Ascending aorta (tissue), 2 donors: ENCODE data around the gene CELF3. TPM values are rescaled to one million over a fixed set of nuclear protein-coding genes. Genes with fewer than 3 reads are reported as not detected.

Source experiments
- DNase-seq, 2 donors: peaks; one replicate each; pipeline ENCODE4 v3.0.0-alpha.2; 2019; ENCODE audit warnings: low spot score in 2 of 2
- H3K27ac ChIP-seq, 2 donors: fragments of 200-600 bp; sonication (generic); one replicate each; pipeline ENCODE4 v1.5.1; 2016 to 2017; ENCODE audit warnings: mild to moderate bottlenecking in 1 of 2
- H3K27me3 ChIP-seq: fragments of 200-600 bp; sonication (generic); one replicate; pipeline ENCODE4 v1.5.1; 2017
- H3K36me3 ChIP-seq, 2 donors: fragments of 200-600 bp; sonication (generic); one replicate each; pipeline ENCODE4 v1.5.1; 2016
- H3K4me1 ChIP-seq, 2 donors: fragments of 200-600 bp; sonication (generic); one replicate each; pipeline ENCODE4 v1.5.1; 2016 to 2017; ENCODE audit warnings: mild to moderate bottlenecking in 1 of 2
- H3K4me3 ChIP-seq, 2 donors: fragments of 200-600 bp; sonication (generic); one replicate each; pipeline ENCODE4 v1.5.1; 2016 to 2017; ENCODE audit warnings: mild to moderate bottlenecking in 1 of 2
- H3K9me3 ChIP-seq, 2 donors: fragments of 200-600 bp; sonication (generic); one replicate each; pipeline ENCODE4 v1.5.1; 2016
- CTCF ChIP-seq, 3 experiments: fragments of 200-600 bp in 2 of 3; fragments of 450-650 bp in 1 of 3; sonication (generic) in 2 of 3; IDR thresholded peaks; one replicate each; pipeline ENCODE4 v1.5.1; 2016 to 2019; ENCODE audit warnings: antibody characterized with exemption in 3 of 3, mild to moderate bottlenecking in 1 of 3, moderate library complexity in 1 of 3
- intact Hi-C: fragments of 100-400 bp; cut with DNase I; formaldehyde crosslinking; loops from one replicate; pipeline ENCODE4 v1.15.1; 2023
- total RNA-seq: library from RNA; depleted of rRNA; stranded (reverse); fragments of >200 nt; gene quantifications from one replicate; pipeline ENCODE4 v1.1.0, GENCODE V29; 2016

CELF3 gene
- total RNA-seq, 1 donor from 2014 or later = not detected

GRCh38 chr1:151718011-151718431, 1.4 kb upstream of the CELF3 start:
- peaks cover 6 to 7% of the 10 kb centered on the region in 2 donors for H3K4me1 ChIP-seq
- no peak for DNase-seq

GRCh38 chr1:151716405-151716762, 219 bp downstream of the CELF3 start:
- Histone ChIP-seq H3K9me3 (no peaks in the 10 kb centered on the region), H3K4me3 (no peak overlapping the region), H3K27me3 (peaks cover 13% of the 10 kb centered on the region), H3K4me1 (peaks cover under 1% of the 10 kb centered on the region in 2 donors), H3K27ac (no peak overlapping the region), H3K36me3 (no peaks in the 10 kb centered on the region)
- intact Hi-C loops = no loop called here
- no peak for DNase-seq
- TF ChIP-seq CTCF (IDR thresholded peaks at IDR 0.05) = no peak

More at GRCh38 chr1:151718011-151718431, 1.4 kb upstream of the CELF3 start:
- H3K4me3 ChIP-seq = no peak overlapping the region
- H3K9me3 ChIP-seq = no peaks in the 10 kb centered on the region
- H3K27ac ChIP-seq = no peak overlapping the region
- peaks cover 13% of the 10 kb centered on the region for H3K27me3 ChIP-seq
- intact Hi-C loops = no loop called here
- no peak for TF ChIP-seq CTCF (IDR thresholded peaks at IDR 0.05)
- H3K36me3 ChIP-seq = no peaks in the 10 kb centered on the region

- DNase-seq = no peak
- peaks cover 13% of the 10 kb centered on the region for H3K27me3 ChIP-seq
- H3K4me3 ChIP-seq = no peak overlapping the region
- no peak for TF ChIP-seq CTCF (IDR thresholded peaks at IDR 0.05)
- H3K27ac ChIP-seq = no peak overlapping the region
- intact Hi-C loops = no loop called here
- H3K4me1 ChIP-seq = no peaks in the 10 kb centered on the region
- no peaks in the 10 kb centered on the region for H3K36me3 ChIP-seq
- H3K9me3 ChIP-seq = no peaks in the 10 kb centered on the region
Measured at GRCh38 chr1:151715726-151716404, 738 bp downstream of the CELF3 start.

DNA sequence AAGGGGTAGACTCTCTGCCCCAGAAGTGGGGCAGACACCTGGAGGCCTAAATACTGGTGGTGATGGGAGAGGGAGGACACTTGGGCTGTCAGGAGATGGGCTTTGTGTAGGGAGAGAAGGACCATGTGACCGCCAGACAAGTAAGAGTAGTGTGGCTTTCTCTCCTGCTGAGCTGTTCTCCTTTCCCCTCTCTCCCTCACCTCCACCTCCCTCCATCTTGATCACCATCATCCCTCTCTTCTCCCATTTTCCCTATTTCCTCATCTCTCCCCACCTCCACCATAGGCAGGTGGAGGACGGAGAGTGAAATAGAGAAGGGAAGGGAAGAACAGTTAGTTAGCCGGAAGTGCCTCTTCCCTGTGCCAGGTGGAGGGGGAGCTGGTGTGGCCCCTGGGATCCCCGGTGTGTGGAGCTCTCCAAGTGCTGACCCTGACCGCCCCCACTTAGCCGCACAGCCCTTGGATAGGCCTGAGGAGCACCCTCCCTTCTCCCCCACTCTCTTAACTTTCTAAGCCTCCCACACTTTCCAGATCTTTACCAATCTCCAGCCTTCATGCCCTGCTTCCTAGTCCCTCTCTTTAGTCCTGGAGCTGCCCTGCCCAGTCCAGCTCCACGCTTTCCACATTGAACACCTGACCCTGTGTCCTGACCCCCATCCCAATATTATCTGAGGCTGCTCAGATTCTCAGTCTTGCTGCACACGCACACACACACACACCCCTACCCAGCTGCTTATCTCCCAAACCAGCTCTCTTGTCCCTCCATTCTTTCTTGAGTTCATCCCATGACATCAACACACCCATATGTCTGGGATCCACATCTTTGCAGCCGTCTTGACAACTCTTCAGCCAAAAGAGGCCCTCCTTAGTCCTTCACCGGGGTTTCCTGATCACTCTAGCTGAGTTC, 1.5 kb downstream of the CELF3 start:
- DNase-seq = no peak
- intact Hi-C loops = no loop called here
- H3K4me3 ChIP-seq = no peak overlapping the region
- H3K27me3 ChIP-seq = peaks cover 13% of the 10 kb centered on the region
- H3K27ac ChIP-seq = no peak overlapping the region
- no peaks in the 10 kb centered on the region for H3K36me3 ChIP-seq
- TF ChIP-seq CTCF (IDR thresholded peaks at IDR 0.05) = no peak
- H3K9me3 ChIP-seq = no peaks in the 10 kb centered on the region
- H3K4me1 ChIP-seq = no peaks in the 10 kb centered on the region

GRCh38 chr1:151713874-151714273, 2.7 kb downstream of the CELF3 start:
- intact Hi-C loops = no loop called here
- H3K27me3 ChIP-seq = peaks cover 13% of the 10 kb centered on the region

More at GRCh38 chr1:151713874-151714273, 2.7 kb downstream of the CELF3 start:
- Histone ChIP-seq H3K27ac (no peak overlapping the region), H3K4me3 (no peak overlapping the region), H3K9me3 (no peaks in the 10 kb centered on the region), H3K36me3 (no peaks in the 10 kb centered on the region), H3K4me1 (no peaks in the 10 kb centered on the region)
- TF ChIP-seq CTCF (IDR thresholded peaks at IDR 0.05) = no peak
- DNase-seq = no peak
